CD1c-positive myeloid dendritic cell (primary cell): ENCODE results near the gene SLC25A36.

Experiments
- DNase-seq: peaks from one replicate; pipeline ENCODE4 v3.0.0-alpha.2; 2016; ENCODE audit errors: extremely low spot score

Gene SLC25A36, protein sequence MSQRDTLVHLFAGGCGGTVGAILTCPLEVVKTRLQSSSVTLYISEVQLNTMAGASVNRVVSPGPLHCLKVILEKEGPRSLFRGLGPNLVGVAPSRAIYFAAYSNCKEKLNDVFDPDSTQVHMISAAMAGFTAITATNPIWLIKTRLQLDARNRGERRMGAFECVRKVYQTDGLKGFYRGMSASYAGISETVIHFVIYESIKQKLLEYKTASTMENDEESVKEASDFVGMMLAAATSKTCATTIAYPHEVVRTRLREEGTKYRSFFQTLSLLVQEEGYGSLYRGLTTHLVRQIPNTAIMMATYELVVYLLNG

DNA sequence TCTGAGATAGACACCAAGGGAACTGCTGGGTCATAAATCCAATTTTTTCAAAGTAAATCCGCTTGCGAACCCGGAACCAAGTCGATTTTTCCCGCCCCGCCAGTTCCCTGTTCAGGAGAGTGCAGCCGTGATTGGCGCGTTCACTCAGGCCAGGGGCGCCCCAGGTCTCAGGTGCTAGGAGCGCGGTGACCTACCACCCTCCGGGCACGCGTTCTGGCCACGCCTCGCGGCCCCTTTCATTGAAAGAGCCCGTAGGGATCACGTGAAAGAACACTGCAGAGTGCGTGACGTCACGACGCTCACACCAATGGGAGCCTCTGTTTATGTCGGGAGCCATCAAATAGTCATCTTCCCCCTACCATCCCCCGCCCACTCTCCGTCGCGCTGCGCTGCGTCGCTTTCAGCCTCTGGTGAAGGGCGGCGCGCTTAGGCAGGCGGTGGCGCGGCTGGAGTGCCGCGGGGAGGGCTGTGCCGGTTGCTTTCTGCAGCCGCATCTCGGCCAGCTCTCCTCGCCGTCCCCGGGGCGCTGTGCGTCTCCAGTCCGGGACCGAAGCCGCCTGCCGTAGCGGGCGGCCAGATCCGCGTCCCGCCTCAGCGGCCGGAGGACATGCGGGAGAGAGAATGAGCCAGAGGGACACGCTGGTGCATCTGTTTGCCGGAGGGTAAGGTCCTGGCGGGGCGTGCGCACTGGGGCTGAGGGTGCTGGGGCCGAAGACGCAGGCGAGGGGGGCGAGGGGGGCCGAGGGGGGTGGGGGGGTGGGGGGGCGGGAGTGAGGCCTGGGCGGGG, at the start of gene SLC25A36:
Gene SLC25A36, plus strand, starts transcription at position 403 of the 787 bp plus-strand sequence. Its CDS starts 219 bp downstream, at position 622.
- DNase-seq: peak; percentile 99

DNA sequence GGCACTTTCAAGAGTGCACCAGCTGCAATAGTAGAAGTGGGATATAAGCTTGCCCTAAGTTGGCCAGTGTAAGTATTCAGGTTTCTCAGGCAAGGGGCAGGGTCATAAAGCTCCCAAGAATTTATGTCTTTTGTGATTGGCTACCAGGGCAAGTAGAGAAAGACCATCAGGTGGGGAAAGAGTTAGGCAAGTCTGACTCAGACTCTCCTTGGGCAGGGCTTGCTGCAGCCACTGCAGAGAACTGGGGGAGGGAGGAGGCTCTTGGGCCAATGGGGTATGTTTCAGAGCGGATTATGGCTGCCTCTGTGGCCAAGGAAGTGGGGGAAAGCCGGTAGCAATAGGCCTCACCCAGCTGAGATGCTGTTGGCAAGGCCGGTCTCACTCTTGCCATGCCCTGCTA, 44.6 kb upstream of the SLC25A36 start:
- no peak for DNase-seq

DNA sequence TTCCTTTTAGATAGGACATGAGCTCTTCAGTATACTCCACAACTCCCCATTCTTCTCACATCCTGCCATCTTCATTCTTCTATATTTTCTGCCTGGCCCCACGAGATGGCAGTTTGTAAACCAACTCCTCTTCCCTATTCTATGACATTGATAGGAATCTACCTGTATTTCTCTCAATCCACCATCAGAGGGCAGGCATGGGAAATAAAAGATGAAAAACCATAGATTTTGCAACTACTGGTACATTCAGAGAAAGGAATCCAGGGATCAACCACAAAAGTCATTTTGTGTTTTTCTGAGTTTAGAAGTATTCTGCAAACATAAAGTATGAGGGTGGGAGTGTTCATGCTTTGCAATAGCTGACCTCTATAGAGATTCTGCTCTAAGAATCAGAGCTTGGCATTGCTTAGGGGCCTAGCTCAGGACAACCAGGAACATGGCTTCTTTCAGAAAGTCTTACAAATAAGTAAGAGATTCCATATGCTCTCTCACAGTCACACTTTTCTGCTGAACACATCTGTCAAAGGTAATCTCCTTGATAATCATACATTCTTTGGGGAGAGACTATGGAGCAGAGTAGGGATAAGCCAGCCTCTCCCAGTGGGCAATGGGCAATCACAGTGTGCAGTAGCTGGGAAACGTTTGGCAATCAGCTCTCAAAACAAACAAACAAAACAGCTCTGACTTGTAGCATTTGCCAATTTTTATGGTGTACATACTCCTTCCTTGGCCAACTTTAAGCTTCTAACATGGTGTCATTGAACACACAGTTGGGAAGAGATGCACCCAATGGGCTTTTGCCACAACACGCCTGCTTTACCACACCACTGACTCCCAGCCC, 43.1 kb upstream of the SLC25A36 start:
- peak; percentile 52 for DNase-seq

DNA sequence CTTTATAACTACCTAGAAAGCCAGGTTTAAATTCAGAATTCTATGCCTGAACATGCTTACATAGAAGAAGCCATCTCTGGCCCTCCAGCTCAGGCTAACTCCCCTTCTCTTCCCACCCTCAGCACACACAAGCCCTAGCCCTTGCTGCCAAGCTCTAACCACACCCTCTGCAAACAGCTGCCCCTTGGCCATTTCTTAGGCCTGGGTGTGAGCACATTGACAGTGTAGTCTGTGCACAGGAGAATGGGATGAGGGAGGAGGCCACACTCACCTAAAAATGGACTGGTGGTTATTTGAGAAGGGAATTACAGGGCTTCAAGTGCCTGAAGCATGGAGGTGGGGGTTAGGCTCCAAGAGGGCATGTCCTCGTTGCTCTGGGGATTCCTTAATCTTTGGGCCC, 42.3 kb upstream of the SLC25A36 start:
- DNase-seq: no peak

DNA sequence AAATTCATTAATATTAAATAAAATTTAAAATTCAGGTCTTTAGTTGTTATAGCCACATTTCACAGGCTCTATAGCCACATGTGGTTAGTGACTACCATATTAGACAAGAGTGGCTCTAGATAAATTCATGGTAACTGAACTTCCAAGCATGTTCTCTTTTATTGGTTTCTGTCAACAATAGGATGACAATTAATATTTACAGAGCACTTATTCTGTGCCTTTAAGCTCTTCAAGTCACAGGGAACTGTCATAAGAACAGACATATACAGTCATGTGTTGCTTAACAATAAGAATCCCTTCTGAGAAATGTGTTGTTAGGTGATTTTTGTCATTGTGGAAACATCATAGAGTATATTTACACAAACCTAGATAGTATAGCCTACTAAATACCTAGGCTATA, 38.8 kb upstream of the SLC25A36 start:
- DNase-seq: no peak

DNA sequence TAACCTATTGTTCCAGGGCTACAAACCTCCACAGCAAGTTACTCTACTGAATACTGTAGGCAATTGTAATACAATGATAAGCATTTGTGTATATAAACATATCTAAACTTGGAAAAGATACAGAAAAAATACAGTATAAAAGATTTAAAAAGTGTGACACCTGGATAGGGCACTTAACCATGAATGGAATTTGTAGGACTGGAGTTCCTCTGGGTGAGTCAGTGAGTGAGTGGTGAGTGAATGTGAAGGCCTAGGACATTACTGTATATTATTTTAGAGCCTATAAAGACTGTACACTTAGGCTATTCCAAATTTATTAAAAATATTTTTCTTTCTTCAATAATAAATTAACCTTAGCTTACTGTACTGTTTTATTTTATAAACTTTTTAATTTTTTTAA, 38.4 kb upstream of the SLC25A36 start:
- no peak for DNase-seq

DNA sequence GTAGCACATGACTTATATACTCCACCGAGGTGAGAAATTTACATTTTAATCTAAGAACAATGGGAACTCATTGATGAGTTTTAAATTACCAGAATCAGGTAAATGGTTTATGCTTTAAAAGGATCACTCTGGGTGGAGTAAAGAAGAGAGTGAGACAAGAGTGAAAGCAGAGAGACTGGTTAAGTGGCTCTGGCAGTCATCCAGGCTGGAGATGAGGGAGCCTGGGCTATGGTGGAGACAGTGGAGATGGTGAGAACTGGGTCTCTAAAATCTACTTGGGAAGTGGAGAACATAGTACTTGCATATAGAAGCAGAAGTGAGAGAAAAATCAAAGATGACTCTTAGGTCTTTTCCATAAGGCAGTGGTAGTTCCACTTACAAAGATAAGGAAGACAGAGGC, 37.1 kb upstream of the SLC25A36 start:
- DNase-seq: no peak

DNA sequence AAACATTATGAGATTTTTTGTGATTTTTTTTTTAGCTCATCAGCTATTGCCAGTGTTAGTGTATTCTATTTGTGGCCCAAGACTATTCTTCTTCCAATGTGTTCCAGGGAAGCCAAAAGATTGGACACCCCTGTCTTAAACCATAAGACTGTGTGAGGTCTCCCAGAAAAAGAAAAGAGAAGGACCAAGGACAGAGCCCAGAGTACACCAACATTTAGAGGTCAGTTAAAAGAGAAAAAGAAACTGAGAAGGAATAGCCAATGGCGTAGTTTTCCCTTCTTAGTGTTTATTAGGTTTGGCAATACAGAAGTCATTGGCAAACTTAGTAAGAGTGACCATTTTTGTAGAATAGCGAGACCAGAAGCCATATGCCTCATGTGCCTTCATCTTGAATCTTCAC, 36.1 kb upstream of the SLC25A36 start:
- no peak for DNase-seq

DNA sequence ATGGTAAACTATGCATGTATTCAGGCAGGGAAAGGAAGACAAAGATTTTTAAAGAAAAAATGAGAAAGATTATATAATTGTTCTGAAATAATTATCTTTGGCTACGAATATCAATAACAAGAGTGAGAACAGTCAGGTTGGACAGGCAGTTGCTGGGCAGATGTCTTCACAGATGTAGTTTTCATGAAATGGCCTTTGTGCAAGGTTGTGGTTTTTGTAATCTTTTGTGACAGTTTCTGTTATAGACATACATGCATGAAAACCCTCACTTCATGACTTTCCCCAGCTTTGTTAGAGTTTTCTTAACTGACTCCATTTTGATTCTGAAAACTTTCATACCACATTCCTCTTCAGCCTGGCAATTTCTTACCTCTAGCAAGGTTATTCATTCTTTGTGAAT, 34.9 kb upstream of the SLC25A36 start:
- DNase-seq: no peak

DNA sequence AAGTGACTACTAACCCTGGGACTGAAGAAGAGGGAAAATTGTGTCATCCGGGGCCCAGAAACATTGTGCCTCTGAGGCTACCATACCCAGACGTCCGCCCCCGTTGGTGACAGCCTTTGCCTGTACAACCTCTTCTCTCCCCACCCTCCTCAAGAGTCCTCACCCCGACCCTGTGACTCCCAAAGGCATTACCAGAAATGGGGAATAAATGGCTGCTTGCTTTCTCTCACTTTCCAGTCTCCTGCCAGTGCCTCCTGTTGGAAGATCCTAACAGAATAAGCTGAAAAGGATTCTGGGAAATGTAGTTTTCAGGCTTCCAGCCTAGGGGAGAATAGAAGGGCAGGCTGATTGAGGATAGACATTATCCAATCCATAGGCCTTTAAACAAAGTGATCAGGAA, 30.8 kb upstream of the SLC25A36 start:
- peak; percentile 4 for DNase-seq

DNA sequence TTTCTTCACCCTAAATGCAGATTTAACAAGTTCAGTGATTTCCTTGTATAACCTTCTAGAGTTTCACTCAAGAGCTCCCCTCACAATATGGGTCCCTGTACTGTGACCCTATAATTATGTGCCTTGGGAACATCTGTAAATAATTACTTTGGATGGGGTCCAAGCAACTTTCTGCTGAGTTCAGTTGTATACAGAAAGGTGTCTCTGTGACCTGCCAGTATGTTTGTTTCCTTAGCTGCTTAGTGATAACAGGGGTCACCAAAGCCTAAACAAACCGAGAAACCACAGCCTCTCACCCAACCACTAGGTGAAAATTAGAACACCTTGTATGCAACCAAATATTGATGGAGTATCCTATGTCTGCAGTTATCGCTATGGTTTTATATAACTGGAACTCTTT, 29.8 kb upstream of the SLC25A36 start:
- no peak for DNase-seq

DNA sequence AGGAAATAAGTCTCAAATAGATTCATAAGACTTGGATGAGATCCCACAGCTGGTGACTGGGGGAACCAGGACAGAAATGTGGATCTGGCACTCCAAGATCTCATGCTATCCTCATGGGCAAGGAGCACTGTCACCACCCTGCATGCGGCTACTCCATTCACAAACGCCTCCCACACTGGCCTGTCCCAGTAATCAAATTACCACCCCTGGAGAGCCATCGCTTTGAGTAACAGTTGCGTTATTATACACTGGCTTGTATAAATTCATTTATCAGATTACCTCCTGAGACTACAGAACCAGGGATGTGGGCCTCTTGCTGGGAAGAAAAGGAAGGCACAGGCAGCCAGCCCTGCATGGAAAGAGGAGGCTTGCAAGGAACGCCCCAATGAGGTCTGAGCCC, 27.9 kb upstream of the SLC25A36 start:
- no peak for DNase-seq

DNA sequence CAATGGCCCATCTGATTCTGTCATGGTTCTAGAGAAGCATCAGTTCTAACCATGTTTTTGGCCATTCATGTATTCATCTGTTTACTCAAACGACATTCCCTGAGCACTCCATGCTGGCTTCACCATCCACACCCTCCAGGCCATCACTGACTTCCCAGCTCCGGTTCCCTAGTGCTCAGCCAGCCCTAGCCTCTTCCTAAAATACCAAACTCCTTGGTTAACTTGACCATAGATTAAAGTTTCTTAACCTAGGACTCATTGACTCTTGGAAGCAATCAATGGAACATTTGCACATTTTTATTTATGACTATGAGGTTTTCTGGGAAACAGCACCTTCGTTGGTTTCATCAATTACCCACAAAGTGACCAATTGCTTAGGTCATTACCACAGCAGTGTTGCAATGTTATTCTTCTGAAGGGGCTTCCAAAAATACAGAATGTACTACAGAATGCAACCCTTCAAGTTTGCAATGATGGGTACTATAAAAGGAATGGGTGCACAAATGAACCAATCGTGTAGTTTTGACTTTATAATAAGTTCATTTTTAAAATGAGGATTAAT, 27.2 kb upstream of the SLC25A36 start:
- no peak for DNase-seq

DNA sequence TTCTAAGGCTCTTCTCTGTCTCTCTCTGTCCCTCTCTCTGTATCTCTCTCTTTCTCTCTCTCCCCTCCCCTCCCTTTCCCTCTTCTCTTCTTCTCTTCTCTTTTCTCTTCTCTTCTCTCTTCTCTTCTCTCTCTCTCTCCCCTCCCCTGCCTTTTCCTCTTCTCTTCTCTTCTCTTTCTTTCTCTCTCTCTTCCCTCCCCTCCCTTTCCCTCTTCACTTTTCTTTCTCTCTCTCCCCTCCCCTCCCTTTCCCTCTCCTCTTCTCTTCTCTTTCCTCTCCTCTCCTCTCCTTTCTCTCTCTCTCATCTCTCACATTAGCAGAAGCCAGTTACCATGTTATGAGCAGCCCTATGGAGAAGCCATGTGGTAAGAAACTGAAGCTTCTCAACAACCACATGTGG, 25.0 kb upstream of the SLC25A36 start:
- no peak for DNase-seq

DNA sequence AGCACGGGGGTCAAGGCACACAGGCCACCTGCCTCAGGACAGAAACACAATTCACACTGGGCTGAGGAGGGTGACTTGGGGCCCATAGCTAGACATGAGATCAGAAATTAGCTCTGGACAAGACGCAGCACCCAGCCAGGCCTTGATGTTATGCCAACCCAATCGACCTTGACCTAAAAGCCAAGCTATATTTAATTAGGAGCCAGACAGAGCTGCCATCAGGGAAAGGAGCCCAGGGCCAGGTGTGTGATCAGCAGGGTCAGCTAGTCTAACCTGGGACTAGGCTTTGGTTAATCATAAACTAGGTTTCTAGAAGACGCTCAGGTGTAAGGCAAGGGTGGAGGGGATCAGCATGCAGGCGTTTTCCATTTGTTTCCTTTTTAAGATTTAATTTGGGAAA, 23.9 kb upstream of the SLC25A36 start:
- DNase-seq: no peak

DNA sequence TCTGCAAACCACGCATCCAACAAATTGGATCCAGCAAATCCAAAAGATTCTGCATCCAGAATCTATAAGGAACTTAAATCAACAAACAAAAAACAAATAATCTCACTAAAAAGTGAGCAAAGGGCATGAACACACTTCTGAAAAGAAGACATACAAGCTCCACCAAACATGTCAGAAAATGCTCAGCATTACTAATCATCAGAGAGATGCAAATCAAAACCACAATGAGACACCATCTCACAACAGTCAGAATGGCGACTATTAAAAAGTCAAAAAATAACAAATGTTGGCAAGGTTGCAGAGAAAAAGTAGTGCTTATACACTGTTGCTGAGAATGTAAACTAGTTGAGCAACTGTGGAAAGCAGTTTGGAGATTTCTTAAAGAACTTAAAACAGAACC, 21.6 kb upstream of the SLC25A36 start:
- DNase-seq: no peak

DNA sequence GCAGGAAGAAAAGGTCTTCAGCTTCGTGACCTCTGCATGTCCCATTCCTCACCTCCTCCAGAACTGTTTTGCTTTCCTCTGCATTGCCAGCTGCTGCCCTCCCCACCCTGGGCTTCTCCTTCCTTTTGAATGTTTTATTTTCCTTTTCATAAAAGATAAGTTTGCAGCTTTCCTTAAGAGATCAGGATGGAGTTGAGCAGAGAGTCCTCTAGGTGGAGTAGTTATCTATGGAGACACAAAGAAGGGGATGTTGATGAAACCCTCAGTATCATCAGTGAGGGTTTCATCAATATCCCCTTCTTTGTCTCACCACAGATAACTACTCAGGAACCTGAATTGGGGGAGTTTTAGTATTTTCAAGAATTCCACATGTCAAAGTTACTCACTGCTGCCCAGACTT, 19.0 kb upstream of the SLC25A36 start:
- peak; percentile 24 for DNase-seq

DNA sequence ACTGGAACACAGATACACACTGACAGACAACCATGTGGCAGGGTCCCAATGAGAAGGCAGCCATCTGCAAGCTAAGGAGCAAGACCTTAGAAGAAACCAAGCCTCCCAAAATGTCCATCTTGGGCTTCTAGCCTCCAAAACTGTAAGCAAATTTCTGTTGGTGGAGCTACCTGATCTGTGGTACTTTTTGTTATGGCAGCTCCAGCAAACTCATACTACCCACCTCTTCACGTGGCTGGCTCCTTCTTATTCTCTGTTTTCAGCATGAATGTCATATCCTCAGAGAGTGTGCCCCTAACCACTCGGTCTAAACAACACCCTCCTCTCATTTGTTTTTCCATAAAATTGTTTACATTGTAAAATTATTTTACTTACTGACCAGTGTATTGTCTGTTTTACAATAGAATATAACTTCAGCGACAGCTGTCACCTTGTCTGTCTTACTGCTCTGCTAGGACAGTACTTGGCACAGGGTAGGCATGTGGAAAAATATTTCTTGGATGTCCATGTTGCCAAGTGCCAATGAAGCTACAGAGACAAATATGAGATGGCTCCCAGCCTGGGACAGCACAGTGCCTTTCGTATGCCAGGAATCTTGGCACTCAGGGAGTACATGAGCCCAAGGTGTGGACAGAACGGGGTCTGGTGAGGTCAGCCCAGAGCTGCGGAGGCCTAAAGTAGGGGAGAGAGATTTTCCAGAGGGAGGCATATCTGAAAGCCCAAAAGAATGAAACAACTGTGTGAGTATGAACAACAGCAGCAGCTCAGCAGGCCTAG, 17.4 kb upstream of the SLC25A36 start:
- DNase-seq: no peak

DNA sequence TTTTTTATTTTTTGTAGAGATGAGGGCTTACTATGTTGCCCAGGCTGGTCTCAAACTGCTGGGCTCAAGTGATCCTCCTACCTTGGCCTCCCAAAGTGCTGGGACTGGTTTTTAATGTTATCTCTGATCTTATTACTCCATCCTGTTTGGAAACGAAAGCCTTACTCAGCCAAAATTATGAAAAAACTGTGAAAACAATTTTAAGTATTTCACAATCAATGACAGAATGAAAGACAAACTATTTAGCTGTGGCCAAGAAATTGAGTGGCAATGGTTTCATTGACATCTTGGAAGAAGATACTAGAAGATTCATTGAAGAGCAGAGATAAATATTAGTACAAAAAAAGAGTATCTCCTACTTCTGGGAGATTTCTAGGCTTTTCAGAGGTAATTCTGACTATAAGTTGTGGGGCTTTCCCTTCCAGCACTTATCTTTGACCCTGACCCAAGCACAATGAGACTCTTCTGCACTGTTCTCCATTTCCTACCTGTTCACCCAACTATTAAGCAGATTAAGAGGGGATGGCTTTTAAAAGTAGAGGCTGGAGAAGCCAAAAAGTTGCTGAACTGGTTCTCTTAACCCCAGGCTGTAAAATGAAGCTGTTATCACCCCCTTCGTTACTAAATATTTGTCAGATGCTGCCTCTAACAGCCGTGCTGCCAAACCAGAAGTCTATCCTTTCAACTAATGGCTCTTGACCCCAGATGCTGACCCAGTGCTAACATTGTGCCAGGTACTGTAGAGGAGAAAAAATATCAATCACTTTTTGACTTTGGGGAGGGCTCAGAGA, 14.2 kb upstream of the SLC25A36 start:
- no peak for DNase-seq

DNA sequence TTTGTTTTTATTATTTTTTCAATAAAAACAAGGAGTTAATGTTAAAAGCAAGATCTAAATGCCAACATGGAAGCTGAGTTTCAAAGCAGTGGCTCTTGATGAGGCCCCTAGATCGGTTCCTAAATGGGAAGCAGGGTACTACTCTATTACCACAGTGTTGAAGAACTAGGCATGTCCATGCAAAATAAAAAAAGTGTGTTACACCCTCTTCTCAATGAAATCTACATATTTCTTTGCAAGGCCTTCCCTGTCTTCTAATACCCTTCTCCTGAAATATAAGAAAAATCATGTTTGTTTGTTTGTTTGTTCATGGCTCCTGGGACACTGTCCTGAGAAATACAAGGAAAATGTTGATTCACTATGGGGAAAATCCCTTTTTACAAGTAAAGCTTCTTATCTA, 12.2 kb upstream of the SLC25A36 start:
- no peak for DNase-seq
